ENCODE data around the gene TTLL7.
"Not testable (repeated sequence)": the region's sequence is repeated elsewhere in the genome, so short reads cannot be mapped to it uniquely, and the experiment has no call there.

The TTLL7 gene

DNA sequence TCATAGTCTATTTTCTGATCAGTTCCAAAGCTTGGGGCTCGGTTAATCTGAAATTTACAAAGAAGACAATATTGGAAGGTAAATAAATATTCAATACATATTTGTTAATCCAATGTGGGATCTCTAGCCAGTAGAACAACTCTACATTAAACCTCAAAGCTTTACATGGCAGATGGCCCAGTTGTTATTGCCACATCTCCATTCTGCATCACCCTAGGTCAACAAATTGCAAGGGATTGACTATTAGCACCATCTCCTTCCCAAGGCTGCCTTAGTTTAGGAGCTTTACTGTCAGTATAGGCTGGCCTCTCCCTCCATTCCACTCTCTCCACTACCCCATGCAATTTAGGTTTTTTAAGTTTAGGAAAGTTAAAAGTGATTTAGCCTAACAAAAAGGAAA lies 69.7 kb downstream of the TTLL7 start:
- peak; percentile 12 for DNase-seq

GRCh38 chr1:83928396-83928795 lies 70.5 kb downstream of the TTLL7 start:
- DNase-seq: no peak

DNA sequence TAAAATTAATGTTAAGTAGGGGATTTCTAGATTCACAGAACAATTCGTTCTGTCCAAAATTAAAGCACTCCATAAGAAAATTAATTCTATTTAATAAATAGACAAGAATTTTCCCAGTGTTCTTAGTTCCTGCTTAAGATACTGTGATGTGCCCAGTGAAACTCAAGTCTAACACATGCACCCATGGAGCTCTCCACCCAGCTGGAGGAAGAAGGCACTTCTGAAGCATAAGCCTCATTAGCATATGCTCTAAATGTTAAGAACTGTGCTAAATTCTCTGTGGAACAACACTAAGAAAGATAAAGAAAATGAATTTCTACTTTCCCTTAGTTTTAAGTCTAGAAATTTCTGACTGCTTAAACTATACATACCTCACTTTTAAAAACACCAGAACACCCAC lies 71.2 kb downstream of the TTLL7 start:
- DNase-seq: no peak

DNA sequence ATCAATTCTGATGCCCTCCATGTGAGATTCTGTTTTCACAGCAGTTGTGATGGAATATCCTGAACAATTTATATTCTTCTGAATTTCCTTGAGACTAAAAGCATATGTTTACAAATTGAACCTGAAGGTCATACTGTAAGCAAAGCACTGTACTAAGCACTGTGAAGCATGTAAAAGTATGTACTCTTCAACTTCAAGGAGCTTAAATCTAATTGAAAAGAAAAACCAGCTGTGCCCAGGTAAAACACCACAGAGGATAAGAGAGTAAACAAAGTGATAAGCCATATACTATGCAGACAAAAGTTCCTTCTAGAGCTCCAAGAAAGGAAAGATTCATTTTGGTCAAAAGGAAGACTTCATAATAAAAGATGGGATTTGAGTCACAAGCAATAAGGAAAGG lies 71.9 kb downstream of the TTLL7 start:
- DNase-seq: no peak

DNA sequence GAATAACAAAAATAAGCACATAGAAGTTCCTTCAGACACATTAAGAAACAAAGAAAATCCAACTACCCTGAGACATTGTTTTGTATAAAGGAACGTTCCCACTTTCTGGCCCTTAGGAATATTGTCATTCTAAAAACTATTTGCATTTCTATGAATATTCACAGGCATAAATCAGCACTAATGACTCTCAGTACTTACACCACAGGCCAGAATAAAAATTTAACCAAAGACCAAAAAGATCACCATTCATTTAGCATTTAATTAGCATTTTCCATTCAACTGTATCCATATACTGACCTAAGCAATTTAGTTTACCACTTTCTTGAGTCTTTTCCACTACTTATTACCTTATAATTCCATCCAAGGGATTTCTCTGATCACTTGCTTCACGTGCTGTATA lies 75.4 kb downstream of the TTLL7 start:
- no peak for DNase-seq

GRCh38 chr1:83922431-83922830 lies 76.5 kb downstream of the TTLL7 start:
- no peak for DNase-seq

GRCh38 chr1:83920320-83920719 lies 78.6 kb downstream of the TTLL7 start:
- no peak for DNase-seq

GRCh38 chr1:83919872-83920271 lies 79.1 kb downstream of the TTLL7 start:
- no peak for DNase-seq

DNA sequence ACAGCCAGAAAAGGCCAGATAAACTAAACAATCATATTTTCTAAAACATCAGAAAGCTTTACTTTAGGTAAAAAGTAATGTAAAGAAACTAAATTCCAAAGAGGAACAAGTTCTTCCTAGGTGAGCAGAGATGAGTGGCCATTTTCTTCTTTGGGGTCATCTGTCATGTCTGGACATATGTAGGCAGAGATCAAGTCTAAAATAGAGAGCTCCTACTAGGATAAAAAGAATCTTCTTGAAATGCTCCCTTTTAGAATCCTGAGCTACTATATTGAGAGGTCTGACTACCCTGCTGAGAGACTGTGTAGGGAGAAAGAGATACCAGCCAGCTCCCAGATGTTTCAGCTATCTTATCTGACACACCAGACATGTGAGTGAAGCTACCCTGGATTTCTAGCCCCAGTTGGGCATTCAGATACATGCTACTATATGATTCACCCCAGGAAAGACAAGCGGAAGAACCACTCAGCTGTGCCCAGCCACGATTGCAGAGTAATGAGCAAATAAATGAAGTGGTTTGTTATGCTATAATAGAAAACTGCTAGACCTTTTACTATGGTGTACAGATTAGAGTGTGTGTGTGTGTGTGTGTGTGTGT lies 80.1 kb downstream of the TTLL7 start:
- DNase-seq: no peak

DNA sequence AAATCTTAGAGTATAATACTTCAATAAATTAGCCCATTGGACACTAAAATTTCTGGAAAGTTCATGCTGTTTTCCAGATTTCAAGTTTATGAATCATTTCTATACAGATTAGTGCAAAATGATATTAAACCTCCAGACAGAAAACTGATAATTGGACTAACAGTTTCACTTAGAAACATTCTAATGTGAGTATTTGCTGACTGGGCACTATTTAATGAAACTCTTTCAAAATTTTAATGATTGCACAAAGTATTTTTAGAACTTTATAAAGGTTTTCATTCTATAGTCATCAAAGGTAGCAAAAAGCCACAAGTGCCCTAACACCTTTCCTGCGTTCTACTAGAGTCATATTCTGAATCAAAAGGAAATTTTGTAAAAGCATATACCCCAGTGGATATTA lies 81.0 kb downstream of the TTLL7 start:
- DNase-seq: no peak

DNA sequence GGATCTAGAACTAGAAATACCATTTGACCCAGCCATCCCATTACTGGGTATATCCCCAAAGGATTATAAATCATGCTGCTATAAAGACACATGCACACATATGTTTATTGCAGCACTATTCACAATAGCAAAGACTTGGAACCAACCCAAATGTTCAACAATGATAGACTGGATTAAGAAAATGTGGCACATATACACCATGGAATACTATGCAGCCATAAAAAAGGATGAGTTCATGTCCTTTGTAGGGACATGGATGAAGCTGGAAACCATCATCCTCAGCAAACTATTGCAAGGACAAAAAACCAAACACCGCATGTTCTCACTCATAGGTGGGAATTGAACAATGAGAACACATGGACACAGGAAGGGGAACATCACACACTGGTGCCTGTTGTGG lies 82.8 kb downstream of the TTLL7 start:
- DNase-seq: not testable (repeated sequence)

DNA sequence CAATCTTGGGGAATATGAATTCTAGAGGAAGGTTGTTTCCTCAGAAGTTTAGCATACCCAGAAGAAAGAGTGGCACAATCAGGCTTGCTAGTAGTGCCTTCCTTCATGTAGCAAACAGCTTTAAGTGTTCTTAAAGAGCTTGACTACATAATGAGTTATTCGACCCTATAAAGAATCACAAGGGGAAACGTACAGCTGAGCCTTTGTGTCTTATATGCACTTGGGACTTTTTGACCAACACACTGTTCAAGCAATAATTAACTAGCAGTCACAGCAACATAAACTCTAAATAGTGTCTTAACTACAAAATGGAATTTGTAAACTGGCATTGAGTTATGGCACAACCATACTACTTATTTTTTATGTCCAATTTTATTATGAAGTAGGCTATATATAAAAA lies 86.1 kb downstream of the TTLL7 start:
- DNase-seq: no peak

DNA sequence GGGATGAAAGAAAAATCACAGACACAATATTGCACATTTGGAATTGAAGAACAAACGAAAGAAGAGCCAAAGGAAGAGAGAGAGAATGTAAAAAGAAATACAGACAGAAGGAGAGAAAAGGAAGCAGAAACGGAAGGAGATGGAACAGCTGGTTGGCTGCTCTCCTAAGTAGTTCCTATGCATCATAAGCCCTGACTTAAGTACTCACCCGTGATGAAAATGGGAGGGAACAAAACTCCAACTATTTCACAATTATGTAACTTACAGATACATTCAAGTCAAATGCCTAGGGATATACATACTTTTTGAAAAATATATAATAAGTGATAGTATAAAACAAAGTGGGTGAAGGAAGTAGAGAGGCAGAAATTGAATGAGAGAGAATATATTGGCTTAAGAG lies 88.5 kb downstream of the TTLL7 start:
- no peak for DNase-seq

DNA sequence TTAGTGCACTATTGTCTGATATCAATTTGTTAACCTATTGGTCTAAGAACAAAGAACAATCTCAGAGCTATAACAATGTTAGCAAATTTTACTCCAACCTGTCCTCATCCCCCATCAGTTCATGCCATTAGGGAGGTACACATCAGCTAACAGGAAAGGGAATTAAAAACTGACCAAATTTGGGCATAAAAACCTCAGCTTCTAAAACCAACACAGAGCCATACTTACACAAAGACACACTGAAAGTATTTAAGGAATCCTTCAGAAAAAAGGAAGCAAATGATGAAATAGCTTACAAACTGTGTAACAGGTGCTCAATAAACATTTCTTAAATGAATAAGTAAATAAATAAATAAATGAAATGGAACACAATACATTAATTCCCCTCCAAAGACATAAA lies 89.2 kb downstream of the TTLL7 start:
- no peak for DNase-seq

DNA sequence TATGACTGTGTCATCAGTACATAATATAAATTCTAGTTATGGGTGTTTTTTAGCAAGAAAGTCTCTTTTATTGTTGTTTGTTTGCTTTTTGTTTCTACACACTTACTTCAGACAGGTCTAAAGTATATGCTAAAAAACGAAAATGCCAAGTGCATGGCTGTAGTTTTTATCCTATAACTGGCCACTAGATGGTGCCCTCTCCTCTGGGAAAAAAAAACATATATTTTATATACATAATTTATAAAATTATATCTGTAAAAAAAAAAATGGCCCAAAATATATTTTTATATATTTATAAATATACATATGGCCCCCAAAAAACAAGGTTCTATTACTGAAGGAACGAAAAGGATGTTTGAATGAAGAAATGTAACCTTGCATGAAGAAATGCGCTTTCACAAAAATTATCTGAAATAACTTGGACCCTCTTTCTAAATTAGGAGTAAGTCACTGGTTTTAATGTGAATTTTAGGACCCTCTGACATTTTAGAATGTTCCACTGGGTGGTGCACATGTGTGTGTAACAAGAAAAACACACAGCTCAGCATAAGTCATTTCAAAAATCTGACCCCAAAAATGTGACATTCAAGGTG lies 93.5 kb downstream of the TTLL7 start:
- peak; percentile 10 for DNase-seq

DNA sequence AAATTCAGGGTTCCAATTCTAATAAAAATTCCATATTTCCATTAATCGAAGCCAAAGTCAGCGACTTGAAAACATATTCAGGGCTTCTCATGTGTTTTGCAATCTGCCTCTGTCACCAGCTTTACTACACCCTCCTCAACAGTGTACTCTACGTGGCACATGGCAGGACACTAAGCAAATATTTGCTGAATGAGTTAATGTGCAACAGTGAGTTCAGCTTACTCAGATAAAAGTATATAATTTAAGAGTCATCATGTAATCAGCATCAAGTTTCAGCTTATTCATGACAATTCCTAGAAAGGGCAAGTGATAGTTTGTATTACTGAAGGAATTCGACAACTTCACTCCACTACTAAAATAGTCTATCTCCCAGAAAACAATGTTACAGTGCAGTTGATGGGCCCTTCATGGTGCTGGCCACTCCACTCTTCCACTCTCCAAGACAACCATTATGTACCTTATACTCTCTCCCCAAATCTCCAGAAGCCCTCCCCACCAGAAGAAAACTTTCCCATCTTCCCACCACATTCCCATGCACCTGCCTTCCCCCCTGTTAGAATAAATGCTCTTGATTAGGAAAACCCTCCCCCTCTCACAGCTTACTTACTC lies 97.3 kb downstream of the TTLL7 start:
- DNase-seq: peak; percentile 66

DNA sequence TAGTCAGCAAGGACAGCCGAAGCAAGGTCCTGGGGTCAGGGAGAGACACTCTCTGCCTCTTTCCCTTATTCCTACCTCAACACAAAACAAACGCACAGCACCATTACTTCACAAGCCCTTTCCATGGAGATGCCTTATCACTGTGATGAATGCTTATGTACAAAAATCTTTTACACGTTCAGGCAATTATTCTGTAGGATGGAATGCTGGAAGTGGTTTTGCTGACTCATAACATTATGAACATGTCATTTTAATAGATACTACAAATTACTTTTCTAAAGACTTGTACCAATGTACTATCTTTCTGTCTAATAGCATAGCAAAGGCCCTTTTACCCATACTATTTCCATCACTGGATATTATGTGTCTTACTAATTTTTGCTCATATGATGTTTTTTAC lies 98.4 kb downstream of the TTLL7 start:
- DNase-seq: no peak

GRCh38 chr1:83897516-83897915 lies 101.4 kb downstream of the TTLL7 start:
- peak; percentile 5 for DNase-seq

DNA sequence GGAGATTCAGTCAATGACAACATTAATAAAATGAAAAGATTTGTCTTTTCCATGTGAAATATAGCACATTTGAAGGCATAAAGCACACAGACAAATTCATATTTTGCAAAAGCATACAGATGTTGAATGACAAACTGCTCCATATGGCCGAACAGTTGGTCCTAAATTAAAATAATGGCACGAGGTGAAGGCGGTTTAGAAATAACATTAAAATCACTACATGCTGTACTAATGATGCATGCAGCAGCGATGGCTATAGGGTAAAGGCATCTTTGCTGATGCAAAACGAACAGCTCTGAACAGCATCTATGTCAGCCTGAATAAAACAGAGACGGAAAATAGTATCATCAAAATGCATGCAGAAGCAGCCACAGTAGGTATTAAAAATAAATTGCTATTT lies 102.6 kb downstream of the TTLL7 start:
- peak; percentile 3 for DNase-seq

- DNase-seq: no peak
These were observed 109.2 kb downstream of the TTLL7 start for GRCh38 chr1:83889707-83890106.

DNA sequence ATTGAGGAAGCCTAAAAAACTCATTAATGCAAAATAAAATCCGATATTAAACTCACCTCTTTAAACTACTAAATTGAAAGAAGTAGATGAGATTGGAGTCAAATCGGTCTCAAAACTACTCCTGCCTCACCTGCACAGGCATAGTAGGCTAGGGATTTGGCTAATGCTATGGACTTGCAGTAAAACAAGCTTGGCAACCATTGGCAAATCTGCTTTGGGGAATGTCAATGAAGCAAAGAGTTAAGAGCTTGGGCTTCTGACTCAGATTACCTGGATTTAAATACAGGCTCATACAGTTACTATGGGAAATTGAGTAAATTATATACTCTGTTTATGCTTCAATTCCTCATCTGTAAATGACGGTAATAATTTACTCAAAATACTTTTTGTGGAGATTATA lies 111.4 kb downstream of the TTLL7 start:
- no peak for DNase-seq

GRCh38 chr1:83883979-83884378 lies 115.0 kb downstream of the TTLL7 start:
- peak; percentile 48 for DNase-seq

DNA sequence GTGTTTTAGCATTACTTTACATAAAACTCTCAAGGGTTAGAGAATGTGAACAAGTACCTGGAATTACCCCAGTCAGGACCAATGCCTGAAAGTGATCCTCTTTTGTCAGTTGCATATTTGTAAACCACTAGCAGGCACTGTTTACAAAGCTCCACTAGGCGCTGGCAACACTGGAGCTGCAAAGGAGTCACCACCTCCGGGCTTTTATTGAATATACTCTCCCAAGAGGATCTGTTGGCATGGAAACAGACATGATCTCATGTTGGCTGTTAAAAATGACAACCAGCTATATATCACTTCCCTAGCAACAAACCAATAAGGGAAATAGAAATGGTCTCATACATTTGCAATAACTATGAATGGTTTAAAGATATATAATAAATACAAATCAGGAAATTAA lies 116.0 kb downstream of the TTLL7 start:
- DNase-seq: peak; percentile 95

GRCh38 chr1:83872515-83872914 lies 126.4 kb downstream of the TTLL7 start:
- DNase-seq: no peak

DNA sequence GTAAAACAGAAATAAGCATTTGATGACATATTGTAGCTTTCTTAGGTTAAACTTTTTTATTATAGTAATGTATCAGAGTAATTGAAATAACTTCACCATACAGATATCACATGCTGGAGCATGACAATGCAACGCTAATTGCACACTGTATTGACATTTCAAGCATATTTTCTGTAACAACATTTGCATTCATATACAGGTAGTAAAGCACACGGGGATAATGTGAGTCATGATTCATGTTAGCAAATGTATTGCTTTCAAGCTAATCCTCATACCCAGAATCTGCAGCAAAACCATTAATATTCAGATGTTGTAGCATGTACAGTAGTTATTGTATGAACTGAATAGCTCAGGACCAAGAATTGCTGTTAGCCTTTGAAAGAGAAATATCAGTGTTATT lies 133.9 kb downstream of the TTLL7 start:
- no peak for DNase-seq

Measured in NCI-H69 (cell line).